ENCODE results near the gene FLNB.

DNA sequence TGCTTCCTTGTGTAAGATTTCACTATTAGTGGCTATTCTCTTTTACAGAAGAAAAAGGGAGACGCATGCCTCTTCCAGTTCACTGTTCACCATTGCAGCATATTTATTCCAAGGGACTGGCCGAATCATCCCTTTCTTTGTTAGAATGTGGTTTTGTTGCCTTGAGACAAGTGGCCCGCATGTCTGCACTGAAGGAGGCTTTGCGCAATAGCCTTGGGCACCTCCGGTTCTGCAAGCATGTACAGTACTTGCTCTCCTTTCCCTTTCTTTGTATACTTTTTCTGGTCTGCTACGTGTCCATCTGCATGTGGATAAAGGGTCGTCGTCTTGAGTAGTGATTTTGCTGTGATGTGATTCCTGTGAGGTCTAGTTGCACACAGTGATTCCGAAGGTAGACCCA, 43.0 kb downstream of the FLNB start:
- TF ChIP-seq, protein P1, sequence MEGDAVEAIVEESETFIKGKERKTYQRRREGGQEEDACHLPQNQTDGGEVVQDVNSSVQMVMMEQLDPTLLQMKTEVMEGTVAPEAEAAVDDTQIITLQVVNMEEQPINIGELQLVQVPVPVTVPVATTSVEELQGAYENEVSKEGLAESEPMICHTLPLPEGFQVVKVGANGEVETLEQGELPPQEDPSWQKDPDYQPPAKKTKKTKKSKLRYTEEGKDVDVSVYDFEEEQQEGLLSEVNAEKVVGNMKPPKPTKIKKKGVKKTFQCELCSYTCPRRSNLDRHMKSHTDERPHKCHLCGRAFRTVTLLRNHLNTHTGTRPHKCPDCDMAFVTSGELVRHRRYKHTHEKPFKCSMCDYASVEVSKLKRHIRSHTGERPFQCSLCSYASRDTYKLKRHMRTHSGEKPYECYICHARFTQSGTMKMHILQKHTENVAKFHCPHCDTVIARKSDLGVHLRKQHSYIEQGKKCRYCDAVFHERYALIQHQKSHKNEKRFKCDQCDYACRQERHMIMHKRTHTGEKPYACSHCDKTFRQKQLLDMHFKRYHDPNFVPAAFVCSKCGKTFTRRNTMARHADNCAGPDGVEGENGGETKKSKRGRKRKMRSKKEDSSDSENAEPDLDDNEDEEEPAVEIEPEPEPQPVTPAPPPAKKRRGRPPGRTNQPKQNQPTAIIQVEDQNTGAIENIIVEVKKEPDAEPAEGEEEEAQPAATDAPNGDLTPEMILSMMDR (IDR thresholded peaks at IDR 0.05), result no peak
- no peak for TF ChIP-seq POLR2A (IDR thresholded peaks at IDR 0.05)
